GM18909 (cell line): ENCODE data around the gene SOX2.
A peak's percentile ranks its signal among the peaks of the same experiment; 100 is the strongest.

Experiments used
- ATAC-seq: cut with Tn5 transposase; IDR thresholded peaks from one replicate; pipeline ENCODE4 v1.9.1; 2021; ENCODE audit warnings: mild to moderate bottlenecking; ENCODE audit not compliant: unreplicated experiment, poor library complexity

The SOX2 gene

DNA sequence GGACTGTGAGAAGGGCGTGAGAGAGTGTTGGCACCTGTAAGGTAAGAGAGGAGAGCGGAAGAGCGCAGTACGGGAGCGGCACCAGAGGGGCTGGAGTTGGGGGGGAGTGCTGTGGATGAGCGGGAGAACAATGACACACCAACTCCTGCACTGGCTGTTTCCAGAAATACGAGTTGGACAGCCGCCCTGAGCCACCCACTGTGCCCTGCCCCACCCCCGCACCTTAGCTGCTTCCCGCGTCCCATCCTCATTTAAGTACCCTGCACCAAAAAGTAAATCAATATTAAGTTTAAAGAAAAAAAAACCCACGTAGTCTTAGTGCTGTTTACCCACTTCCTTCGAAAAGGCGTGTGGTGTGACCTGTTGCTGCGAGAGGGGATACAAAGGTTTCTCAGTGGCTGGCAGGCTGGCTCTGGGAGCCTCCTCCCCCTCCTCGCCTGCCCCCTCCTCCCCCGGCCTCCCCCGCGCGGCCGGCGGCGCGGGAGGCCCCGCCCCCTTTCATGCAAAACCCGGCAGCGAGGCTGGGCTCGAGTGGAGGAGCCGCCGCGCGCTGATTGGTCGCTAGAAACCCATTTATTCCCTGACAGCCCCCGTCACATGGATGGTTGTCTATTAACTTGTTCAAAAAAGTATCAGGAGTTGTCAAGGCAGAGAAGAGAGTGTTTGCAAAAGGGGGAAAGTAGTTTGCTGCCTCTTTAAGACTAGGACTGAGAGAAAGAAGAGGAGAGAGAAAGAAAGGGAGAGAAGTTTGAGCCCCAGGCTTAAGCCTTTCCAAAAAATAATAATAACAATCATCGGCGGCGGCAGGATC lies at the start of gene SOX2:
Gene SOX2 (plus strand): TSS at position 601 of the 811 bp plus-strand sequence. CDS start 436 bp downstream, outside the sequence.
- peak; percentile 63 for ATAC-seq

DNA sequence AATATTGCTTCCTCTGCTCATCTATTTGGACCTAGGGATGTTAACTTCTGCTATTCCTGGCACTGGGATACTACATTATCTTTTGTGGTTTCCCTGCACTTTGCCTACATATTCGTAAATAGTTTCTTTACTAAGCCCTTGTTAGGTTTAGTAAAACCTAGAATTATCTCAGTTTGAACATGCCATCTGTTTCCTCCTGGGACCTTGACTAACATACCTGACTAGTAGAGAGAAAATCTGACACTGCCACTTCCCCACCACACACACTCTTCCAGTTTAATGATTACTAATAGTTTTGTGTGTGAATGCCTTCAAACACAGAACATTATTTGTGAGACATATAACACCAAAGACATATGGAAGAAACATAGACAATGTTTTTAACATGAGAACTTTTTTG lies 28.2 kb upstream of the SOX2 start:
- ATAC-seq = no peak

DNA sequence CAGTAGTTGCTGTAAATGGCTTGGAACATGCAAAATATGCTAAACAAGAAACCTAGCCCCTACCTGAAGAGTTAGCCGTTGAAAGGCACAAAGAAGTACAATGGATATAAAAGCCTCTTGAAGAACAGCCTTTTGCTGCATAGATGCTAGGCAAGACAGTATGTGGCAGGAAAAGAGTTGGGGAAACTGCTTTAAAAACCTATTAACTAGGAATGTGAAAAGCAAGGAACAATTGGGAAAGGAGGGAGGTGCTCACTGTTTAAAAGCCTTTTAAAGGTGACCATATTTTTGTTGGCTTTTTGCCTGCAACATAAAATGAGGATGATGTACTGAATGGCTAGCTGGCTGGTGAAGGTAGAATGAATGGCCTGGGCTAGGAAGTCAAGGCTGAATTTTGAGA lies 24.5 kb upstream of the SOX2 start:
- ATAC-seq = no peak

DNA sequence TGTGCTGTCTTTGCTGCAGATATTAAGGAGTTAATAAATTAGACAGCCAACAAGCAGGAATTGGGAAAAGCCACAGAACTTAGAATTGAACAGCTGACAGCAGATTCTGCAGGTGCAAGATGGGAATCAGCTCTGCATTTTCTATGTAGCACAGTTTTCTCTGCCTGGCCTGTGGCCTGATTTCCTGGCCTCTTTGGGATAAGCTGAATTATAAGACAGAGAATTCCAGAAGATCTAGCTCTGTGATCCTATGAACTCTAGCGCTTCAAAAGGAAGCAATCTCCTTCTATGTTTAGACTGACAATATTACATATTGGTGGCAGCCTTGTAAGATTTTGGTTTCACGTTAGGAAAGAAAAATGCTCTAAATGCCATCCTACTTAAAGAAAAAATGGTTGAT lies 24.0 kb upstream of the SOX2 start:
- ATAC-seq = no peak

DNA sequence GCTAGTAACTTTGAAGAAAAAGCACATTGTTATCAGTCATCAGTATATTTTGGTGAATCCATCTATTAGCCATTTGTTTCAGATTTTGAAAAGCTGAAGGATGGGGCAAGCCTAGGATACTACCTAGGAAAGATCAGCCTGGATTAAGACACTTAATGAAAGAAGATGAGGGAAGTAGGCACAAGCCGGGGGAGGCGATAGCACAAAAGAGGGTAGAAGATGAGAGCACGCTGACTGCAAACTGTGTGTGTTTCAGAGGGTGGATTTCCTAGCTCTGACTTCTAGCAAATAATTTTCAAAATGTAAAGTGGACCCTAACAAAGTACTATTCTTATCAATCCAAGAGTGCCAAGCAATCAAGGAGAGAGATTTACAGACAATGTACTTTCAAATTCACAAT lies 22.2 kb upstream of the SOX2 start:
- no peak for ATAC-seq

DNA sequence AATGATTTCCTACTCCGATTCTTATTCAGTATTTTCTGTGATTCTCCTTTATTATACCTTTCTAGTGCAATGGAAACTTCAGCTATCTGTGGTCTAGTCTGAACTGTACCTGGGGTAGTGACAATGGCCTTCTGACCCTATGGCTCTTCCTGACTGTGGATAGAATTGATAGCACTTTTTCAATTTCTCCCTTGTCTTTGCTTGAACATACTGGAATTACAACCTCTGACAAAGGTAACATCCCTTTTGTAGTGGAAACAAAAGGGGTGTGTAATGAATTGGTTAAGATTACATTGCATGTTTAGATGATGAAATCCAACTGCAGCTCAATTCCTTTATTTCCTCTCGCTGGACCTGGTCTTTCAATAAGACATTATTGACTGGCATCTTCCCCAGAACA lies 21.0 kb upstream of the SOX2 start:
- no peak for ATAC-seq

DNA sequence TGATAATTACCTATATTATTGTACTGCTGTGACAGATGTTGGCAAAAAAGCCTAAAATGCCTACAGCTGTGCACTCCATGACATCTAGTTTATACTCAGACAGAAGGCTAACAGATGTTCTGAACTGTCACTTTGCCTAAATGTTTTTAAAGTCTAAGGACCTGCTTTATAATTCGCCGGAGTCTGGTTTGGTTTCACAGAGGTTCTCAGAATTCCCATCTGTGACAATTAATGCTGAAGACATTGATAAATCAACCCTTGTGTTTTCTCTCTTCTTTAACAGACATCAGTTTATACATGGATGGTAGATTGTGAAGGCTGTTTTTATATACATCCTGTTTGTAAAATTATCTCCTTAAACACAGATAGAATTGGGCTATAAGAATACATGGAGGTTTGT lies 19.8 kb upstream of the SOX2 start:
- no peak for ATAC-seq

DNA sequence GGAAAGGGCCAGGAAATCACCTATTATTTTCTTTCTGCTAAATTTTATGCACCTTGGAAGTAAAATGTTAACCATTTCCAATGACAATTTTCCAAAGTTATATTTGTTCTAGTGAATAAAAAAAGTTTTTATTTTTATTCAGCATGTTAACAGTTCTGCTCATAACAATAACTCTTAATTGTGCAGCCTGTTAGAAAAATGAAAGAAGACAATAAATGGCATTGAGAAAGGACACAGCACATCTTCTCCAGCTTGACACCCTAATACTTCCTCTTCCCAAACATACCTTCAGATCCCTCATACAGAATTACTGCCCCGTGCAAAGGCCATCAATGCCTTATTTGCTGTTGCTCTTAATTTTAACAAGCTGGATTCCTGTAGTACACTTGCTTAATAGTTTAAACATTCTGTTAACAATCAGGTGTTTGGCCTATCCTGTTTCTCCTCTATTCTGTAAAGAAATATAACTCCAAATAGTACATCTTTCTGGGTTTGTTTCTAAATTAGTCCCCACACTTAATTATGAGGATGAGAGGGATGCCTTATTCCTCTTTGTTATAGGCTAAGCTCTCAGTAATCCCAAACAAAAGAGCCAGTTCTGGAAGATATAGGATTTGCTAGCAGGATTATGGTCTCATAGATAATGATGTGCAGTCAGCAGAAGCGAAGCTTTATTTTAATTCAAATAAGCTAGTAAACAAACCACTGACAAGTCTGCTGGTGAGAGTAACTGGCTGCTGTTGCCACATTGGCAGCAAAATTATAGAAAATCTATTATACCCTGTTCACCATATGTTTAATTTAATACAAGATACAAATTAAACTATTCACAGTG lies 19.2 kb upstream of the SOX2 start:
- ATAC-seq = no peak

DNA sequence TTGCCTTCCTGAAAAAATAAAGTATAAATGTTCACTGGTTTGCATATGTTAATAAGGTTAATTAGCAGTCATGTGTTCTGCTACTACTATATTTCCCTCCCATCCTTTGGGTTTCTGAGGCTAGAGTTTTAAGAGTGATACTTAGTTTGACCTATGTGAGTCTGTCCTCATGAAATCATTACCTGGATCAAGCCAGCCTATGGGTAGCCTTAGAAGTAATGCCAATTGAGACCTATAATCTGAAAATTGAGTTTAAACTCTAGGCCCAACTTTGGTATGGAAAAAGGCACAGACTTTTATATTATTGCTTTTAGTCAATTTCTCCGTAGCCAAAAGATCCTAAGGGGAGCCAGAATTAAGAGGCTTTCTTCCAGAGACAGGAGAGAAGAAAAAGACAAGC lies 18.4 kb upstream of the SOX2 start:
- no peak for ATAC-seq

DNA sequence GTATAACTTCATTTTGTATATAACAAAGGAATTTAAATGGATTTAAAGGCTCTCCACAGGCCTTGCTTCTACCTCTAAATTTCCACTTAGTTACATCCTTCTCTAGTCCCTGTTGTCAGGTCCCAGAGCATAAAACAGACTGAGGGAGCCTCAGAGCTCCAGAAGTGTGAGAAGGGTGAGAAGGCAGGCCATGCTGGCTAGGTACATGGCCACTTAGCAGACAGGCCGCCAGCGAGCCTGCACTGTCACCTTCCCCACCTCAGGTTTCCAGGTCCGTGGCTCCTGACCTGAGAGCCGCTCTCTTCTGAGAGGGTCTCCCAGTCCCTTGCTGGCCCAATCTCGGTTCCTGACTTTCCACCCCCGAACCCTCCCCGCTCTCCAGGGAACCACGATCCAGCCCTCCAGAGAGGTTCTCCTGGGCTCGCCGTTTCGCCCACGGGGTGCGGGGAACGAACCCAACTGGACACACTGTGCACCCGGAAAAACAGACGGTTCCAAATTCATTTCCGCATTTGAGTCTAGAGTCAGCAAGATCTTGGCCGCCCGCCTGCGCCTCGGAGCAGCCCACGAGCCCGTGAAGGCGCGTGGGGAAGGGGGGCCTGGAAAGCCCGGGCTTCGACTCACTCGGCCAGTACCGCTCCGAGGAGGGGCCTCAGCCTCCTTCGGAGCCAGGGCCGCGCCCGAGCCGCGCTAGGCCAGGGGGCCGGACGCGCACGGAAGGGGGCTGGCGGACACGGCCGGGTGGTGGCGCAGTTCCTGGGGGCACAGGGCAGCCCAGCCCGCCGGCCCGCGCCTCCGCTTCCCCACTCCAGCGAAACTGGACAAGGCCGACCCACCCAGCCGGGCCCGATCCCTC lies 16.7 kb upstream of the SOX2 start:
- ATAC-seq = no peak

DNA sequence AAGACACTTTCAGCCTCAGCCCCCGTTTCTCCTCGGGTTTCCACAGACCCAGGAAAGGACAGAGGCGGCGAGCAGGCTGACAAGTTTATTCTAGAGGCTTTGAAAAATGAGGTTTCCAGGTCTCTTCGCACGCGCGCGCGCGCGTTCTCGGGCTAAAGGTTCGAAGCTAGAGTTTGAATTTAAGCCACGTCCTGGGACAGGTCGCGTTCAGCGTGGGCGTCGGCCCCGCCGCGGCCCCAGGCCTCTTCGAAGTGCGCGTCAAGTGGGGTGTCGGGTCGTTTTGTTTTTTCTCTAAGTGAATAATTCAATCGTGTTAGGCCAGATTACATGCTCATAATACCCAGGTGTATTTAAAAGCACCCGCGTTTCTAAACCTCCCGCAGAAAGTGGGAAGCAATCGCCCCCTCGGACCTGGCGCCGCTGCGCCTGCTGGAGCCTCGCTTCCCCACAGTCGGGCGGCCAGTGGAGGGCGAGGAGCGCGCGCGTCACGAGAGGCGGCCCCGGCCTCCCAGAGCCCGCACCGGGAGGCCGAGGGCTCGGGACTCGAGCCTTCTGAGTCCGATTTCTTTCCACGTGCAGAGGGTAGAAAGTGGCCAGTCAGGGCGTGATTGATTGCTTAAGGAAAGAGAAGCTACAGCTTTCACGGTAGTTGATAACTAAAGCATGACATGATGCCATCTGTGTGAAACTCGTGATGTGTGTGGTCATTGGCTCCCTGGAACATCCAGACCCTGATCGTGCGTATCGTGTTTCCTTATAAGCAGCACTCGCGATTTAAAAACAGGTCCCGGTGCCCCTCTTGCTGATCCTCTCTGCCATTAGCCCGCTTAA lies 15.8 kb upstream of the SOX2 start:
- no peak for ATAC-seq

DNA sequence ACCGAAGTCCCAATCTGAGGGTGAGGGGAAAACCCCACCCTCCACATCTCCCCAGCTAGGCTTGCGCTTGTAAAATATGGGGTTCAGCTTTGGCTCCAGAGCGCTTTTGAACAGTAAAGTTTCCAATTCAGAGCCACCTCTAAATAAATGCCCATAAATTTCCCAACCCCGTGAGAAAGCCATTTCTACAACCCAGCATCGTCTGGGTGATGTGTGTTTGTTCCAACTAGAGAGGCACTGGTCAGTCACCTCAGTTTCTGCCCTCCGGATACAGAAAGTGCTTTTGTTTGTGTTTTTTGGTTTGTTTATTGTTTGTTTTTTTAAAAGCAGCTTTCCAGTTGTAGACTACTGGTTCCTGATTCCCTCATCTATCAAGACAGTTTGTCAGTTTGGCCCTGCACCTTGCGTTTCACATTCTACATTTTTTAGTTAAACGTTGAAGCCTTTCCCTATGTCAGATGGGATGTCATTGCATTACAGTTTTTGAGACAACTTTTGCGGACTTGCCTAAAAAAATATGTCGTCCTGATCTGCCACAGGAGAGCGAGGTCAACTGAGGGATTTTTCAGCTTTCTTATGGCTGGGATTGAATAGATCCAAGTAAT lies 15.0 kb upstream of the SOX2 start:
- no peak for ATAC-seq

DNA sequence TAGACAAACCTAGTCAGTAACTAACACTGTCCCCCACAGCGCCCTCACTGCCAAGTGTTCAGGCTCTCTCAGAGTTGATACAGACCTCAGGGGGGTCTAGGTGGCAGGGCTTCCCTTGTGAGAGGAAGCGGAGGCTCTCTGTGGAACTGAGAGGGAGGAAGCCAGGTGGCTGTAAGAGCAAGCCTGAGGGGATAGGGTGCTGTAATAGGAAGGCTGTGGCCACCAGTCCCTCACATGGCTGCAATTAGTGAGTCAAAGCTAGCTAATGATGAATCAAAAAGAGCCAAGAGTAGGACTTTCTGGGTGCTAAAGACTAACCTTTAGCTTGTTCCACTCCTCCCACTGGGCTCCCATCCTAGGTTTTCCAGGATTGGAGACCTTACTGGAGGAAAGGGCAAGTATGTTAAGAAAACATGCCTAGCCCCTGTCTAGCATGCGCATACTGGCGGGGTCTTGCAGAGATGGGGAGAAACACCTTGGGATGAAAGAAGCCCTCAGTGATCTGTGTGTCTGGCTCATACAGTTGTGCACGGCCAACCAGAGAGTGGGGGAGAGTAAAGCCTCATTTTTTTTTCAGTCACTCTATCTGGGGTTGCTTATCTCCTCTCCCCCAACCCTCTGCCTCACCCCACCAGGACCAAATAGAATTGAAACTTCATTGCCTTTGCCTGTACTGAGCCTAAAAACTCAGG lies 13.3 kb upstream of the SOX2 start:
- ATAC-seq = no peak

DNA sequence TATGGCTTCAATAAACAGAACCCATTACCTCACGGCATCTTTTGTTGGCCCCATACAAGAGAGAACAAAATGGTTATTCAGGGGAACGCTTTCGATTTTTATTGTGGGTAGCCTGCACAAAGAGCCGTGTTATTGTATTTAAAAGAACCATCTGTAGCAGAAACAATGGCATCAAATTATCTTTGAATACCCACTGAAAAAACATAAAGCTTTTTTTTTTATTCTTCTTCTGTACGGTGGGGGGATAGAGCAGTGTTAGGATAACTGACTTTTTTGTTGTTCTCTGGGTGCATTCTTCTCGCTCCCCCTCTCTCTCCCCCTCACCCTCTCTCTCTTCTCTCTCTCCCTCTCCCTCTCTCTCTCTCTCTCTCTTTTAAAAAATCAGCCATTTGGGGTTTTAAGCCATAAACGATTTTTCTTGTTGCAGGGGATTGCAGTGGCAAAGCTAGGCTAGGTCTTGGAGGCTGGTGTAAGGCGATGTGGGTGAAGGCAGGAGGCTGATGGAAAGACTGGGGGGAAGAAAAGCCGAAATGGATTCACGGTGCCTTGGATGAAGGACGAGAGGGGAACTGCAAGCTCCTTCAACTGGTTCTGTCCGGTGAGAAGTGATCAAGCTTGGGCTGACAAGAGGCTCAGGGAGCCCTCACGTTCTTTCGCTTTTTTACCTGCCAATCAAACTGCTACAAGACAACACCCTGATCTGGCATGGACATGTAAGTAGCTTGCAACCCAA lies 12.4 kb upstream of the SOX2 start:
- ATAC-seq = no peak

DNA sequence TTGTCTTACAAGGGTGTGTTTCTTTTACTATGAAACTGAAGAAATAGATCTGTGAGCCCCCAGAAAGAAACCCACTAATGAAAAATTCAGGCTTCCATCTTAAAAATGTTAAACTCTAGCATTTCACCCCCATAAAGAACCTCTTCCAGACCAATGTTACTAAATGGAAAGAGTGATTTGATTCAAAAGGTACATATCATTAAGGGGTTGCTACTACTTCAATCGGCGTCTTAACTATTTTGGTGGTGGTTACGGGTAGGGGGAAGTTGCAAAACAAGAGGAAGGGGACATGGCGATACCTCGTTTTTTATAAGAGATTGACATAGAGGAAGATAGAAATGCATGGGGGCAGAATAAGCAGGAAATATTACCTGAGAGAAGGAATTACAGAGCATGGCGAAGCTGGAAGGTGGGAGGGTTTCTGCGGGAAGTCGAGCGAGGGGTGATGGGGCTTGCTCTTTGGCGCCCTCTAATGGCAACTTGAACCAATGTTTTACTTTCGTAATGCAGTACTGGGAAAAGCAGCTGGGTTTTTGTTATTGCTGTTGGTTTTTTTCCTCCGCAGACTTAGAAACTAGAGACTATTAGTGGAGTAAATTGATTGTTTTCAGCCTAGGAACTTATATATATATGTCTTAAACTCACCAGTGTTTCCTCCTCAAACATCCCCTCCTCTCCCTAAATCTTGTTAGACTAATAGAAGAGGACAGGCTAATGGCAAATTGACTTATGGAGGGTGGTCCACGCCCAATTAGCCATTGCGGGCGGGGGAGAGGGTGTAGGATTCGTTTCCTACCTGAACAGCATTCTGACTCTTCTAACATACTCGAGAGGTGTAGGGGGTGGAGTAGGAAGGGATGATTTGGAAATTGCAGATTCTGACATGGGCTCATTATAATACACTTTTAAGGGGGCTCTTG lies 11.3 kb upstream of the SOX2 start:
- ATAC-seq = peak; percentile 73

DNA sequence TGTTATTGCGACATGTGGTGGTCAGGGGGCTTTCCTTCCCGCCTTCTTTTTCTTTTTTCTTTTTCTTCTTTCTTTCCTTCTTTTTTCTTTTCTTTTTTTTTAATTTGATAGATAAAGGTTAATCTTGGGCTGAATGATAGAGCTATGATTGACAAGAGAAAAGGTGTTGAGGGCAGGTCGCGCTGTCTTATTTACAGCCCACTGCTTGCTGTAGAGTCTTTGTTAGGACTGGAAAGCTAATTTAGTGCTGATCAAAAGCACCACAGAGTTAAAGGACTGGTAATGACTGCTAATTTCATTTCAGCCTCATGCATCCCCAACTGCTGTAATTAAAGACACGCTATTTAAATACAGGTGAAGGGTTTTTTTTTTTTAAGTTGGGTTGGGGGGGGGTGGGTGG lies 10.6 kb upstream of the SOX2 start:
- no peak for ATAC-seq
